Memory B cell (primary cell): ENCODE results near the gene GRK1.

Experiments
- ATAC-seq: fragments of 150-1000 bp; cut with Tn5 transposase; 2 replicates; pipeline ENCODE4 v1.10.0; 2021; ENCODE audit warnings: low read depth, mild to moderate bottlenecking, moderate library complexity
- DNase-seq, 2 donors: peaks; one replicate each; pipeline ENCODE4 v3.0.0; 2022; ENCODE audit warnings: low spot score in 2 of 2
- H3K27ac Mint-ChIP-seq: one replicate; pipeline ENCODE4 v1.8.0; 2022; ENCODE audit warnings: mild to moderate bottlenecking, moderate library complexity, mixed read lengths
- H3K27me3 Mint-ChIP-seq: one replicate; pipeline ENCODE4 v1.8.0; 2022; ENCODE audit warnings: mixed read lengths
- H3K36me3 Mint-ChIP-seq: one replicate; pipeline ENCODE4 v1.8.0; 2022; ENCODE audit warnings: mild to moderate bottlenecking, mixed read lengths
- H3K4me1 Mint-ChIP-seq: one replicate; pipeline ENCODE4 v1.8.0; 2022; ENCODE audit warnings: mixed read lengths
- H3K4me3 Mint-ChIP-seq: one replicate; pipeline ENCODE4 v1.8.0; 2022; ENCODE audit warnings: mild to moderate bottlenecking, moderate library complexity, mixed read lengths
- H3K9me3 Mint-ChIP-seq: one replicate; pipeline ENCODE4 v1.8.0; 2022; ENCODE audit warnings: mixed read lengths

Gene GRK1

DNA sequence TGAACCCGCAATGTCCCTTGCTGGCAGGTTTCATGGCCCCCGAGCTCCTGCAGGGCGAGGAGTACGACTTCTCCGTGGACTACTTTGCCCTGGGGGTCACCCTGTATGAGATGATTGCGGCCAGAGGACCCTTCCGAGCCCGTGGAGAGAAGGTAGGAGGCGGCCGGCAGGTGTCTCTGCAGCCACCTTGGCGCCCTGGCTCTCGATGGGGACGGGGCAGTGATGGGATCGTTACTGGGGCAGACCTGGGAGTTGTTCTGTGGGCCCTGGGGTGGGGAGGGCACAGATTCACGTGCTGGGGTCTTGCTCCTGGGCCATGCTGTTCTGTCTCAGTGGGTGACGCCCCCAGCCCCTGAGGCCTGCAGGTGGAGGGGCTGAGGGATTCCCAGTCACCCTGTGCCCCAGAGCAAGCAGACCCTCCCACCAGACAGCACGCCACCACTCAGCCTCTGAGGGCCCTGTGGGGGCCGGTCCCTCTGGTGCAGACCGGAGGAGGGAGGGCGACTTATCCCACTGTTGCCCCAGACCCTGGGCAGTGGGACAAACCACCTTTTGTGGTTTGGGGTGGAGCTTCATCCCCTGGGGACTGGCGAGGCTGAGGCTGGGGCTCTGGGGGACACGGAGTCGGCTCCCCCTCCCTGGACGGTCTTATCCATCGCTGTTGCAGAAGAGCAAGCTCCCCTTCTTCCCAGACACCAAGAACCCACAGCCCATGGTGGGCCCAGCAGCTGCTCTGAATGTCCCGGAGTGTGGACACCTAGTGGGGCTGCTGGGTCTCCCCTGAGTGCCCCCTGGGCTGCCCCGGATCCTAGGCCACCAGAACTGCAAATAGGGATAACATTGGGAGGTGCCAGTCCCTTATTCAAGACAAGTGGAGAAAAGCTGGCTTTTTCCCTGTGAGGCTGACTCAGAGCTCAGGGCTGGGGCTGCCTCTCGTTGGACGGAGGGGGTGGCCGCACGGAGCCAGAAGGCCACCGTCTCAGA is 64.5 kb downstream of the GRK1 start:
- Mint-ChIP-seq H3K27ac (no peak overlapping the region), H3K27me3 (peaks cover 2% of the 10 kb centered on the region), H3K36me3 (no peaks in the 10 kb centered on the region), H3K9me3 (no peaks in the 10 kb centered on the region), H3K4me3 (no peak overlapping the region), H3K4me1 (no peaks in the 10 kb centered on the region)
- ATAC-seq, result no peak
- DNase-seq, result no peak

DNA sequence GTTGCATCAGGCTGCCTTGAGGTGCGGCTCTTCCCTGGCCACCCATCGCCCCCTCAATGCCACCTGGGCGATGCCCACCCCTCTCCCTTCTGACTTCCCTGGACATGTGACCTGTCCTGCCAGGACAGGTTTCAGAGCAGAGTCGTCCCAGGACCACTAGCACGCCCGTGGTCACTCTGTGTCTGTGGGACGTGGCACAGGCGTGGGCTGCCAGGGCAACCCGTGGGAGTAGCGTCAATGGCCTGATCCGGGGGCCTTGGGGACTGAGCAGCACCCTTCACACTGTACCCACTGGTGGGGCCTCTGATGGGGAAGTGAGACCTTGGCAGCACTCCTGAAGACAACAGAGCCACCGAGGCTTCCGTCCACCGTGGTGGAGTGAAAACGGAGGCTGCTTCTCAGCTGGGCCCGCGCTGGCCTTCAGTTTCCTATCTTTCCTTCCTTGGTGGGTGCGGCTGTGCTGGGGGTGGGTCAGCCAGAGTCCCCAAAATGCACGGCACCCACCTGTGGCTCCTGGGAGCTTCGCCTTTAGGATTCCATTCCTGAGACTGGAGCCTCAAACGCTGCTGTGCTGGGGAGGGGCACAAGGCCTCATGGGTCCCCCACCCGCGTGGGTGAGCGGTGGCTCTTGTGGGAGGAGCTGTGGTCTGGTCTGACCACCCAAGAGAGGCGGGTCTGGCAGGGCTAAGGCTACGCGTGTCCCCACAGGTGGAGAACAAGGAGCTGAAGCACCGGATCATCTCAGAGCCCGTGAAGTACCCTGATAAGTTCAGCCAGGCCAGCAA is 65.3 kb downstream of the GRK1 start:
- Mint-ChIP-seq H3K4me3 (no peak overlapping the region), H3K4me1 (no peaks in the 10 kb centered on the region), H3K9me3 (no peaks in the 10 kb centered on the region), H3K27ac (no peak overlapping the region), H3K36me3 (no peaks in the 10 kb centered on the region), H3K27me3 (peaks cover 2% of the 10 kb centered on the region)
- ATAC-seq, result peak; percentile 67
- DNase-seq, result no peak

DNA sequence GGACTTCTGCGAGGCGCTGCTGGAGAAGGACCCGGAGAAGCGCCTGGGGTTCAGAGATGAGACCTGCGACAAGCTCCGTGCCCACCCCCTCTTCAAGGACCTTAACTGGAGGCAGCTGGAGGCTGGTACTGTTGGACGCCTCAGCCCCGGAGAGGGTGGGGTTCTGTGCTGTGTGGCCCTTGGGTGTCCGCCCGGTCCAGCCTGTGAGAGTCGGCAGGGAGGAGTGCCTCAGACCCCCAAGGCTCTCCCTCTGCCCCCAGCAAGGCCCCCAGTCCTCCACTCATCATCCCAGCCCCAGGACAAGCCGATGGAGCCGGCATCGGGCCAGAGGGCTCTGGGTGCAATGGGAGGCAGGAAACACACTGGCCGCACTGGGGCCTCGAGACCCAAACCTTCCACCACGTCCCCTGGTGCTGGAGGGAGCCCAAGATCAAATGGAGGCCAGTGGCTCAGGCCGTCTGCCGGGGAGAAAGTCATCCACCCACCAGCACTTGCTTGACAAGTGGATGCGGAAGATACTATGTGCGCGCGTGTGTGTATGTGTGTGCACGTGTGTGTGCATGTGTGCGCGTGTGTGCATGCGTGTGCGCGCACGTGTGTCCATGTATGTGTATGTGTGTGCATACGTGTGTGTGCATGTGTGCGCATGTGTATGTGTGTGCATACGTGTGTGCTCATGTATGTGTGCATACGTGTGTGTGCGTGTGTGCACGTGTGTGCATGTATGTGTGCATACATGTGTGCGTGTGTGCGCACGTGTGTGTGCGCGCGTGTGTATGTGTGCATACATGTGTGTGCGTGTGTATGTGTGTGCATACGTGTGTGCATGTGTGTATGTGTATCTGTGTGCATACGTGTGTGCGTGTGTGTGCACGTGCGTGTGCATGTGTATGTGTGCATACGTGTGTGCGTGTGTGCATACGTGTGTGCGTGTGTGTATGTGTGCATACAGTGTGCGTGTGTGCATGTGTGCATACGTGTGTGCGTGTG is 66.2 kb downstream of the GRK1 start:
- Mint-ChIP-seq H3K36me3 (peaks cover 2% of the 10 kb centered on the region), H3K27me3 (peaks cover 6% of the 10 kb centered on the region), H3K9me3 (no peaks in the 10 kb centered on the region), H3K4me1 (no peaks in the 10 kb centered on the region), H3K4me3 (no peak overlapping the region), H3K27ac (no peak overlapping the region)
- DNase-seq (no peak), ATAC-seq (no peak)

DNA sequence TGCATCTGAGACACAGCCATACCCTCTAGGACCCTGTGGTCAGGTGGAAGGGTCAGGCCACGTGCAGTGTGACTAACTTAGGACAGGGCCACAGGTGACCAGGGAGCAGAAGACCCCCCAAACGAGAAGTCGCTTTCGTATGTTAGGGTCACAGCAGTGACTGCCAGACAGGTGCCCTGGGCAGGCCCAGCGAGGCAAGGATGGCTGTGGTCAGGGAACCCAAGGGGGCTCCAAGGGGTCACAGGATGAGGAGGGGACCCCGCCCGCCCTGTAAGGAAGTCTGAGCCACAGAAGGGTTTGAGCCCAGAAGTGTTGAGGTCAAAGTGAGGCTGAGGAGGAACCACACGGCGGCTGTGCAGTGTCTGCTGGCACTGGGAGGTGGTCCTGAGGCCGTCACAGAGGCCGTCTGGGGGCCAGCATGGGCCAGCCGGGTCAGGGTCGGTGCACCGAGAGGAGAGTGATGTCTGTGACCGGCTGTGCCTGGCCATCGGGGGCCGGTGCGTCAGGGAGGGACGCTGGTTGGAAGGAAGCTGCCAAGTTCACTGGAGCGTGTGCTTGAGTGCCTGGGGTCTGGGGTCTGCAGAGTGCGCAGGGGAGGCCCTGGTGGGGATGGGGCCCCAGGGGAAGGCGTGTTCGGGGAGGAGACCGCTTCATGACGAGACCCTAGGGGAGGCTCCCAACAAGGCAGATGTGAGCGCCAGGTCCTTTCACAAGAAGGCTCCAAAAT is 67.2 kb downstream of the GRK1 start:
- ATAC-seq, result no peak
- peaks cover 3% of the 10 kb centered on the region for H3K27me3 Mint-ChIP-seq
- no peaks in the 10 kb centered on the region for H3K9me3 Mint-ChIP-seq
- H3K27ac Mint-ChIP-seq, result no peak overlapping the region
- H3K36me3 Mint-ChIP-seq, result peaks cover 2% of the 10 kb centered on the region
- no peak for DNase-seq
- H3K4me3 Mint-ChIP-seq, result no peak overlapping the region
- H3K4me1 Mint-ChIP-seq, result no peaks in the 10 kb centered on the region

DNA sequence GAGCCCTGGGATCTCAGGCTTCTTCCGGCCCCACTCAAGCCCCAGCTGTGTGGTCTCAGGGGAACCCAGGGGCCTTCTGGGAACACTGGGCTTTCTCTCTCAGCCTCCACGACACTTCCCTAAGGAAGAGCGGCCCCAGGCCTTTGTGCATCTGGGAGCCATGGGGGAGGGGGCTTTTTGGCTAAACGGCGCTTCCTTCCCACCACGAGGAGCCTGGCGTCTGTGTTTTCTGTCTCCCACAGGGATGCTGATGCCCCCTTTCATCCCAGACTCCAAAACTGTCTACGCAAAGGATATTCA is 67.8 kb downstream of the GRK1 start:
- no peak overlapping the region for H3K27ac Mint-ChIP-seq
- peaks cover 7% of the 10 kb centered on the region for H3K27me3 Mint-ChIP-seq
- peaks cover 2% of the 10 kb centered on the region for H3K36me3 Mint-ChIP-seq
- no peak for ATAC-seq
- H3K4me3 Mint-ChIP-seq, result no peak overlapping the region
- no peaks in the 10 kb centered on the region for H3K9me3 Mint-ChIP-seq
- no peaks in the 10 kb centered on the region for H3K4me1 Mint-ChIP-seq
- no peak for DNase-seq

DNA sequence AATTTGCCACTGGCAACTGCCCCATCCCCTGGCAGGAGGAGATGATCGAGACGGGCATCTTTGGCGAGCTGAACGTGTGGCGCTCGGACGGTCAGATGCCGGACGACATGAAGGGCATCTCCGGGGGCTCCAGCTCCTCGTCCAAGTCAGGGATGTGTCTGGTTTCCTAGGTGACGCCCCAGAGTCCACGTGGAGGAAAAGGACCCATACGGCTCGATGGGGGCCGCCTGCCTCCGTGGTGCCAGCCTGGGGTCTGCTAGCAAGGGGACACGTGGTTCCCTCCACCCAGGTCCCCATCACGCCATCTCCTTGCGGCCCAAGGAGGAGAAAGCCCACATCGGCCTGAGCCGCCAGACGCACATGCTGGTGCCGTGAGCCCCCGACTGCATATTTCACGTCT is 68.2 kb downstream of the GRK1 start:
- Mint-ChIP-seq H3K4me1 (no peaks in the 10 kb centered on the region), H3K27me3 (peaks cover 11% of the 10 kb centered on the region), H3K9me3 (no peaks in the 10 kb centered on the region), H3K27ac (no peak overlapping the region), H3K4me3 (no peak overlapping the region), H3K36me3 (peaks cover 2% of the 10 kb centered on the region)
- ATAC-seq, result no peak
- no peak for DNase-seq

DNA sequence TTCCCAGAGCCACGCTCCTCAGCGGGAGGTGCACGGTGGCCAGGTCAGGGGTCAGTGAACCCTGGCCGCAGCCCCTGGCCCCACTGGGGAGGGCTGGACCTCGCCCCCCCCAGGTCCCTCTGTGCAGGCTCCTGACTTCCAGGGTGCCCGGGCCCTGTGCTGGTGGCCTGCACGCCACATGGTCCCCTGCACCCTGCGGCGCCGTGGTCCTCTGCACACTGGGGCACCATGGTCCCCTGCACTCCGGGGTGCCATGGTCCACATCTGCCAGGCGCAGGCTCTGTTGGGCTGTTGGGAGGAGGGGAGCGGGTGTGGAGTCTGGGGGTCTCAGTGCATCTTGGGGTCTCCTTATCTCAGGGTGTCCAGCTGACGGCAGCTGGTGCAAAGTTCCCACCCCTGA is 68.7 kb downstream of the GRK1 start:
- Mint-ChIP-seq H3K27ac (no peak overlapping the region), H3K4me3 (no peak overlapping the region), H3K36me3 (peaks cover 2% of the 10 kb centered on the region), H3K27me3 (peaks cover 13% of the 10 kb centered on the region), H3K4me1 (no peaks in the 10 kb centered on the region), H3K9me3 (no peaks in the 10 kb centered on the region)
- ATAC-seq (no peak), DNase-seq (no peak)

DNA sequence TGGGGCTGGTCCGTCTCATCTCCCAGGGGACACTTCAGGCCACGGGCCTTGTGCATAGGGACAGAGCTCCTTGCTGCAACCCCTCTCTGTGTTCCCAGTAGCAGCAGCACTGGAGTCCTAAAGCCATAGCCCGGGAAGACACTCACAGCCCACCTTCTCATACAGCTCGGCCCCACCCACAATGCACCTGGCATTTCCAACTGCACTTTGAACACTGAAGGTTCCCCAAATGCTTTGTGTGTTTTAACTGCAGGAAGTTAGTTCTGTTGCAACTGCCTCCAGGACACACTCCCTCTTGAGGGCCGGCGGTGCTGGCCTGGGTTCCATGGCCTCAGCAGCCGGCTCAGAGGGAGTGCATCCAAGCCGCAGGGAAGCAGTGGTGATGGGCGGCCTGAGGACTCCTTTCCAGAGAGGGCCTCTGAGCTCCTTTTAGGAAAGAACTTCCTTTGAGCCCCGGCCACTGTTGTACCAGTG is 69.3 kb downstream of the GRK1 start:
- Mint-ChIP-seq H3K27me3 (peaks cover 16% of the 10 kb centered on the region), H3K36me3 (peaks cover 2% of the 10 kb centered on the region)
- ATAC-seq, result no peak

DNA sequence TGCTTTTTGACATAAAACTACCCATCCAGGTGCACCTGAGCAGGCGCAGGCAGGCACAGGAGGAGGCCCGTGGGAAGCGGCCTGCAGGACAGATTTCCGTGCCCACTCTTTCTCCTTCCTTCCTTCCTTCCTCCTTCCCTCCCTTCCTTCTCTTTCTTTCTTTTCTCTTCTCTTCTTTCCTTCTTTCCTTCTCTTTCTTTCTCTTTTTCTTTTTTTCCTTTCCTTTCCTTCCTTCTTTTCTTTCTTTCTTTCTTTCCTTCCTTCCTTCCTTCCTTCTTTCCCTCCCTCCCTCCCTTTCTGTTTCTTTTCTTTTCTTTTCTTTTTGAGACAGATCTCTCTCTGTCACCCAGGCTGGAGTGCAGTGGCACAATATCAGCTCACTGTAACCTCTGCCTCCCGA is 70.8 kb downstream of the GRK1 start:
- Mint-ChIP-seq H3K4me1 (peaks cover 3% of the 10 kb centered on the region), H3K4me3 (no peak overlapping the region), H3K36me3 (peaks cover 2% of the 10 kb centered on the region), H3K9me3 (no peaks in the 10 kb centered on the region), H3K27me3 (peaks cover 16% of the 10 kb centered on the region), H3K27ac (no peak overlapping the region)
- ATAC-seq, result no peak
- DNase-seq, result no peak

More for the DNA sequence above, 69.3 kb downstream of the GRK1 start:
- peaks cover 2% of the 10 kb centered on the region for H3K4me1 Mint-ChIP-seq
- H3K4me3 Mint-ChIP-seq, result no peak overlapping the region
- H3K9me3 Mint-ChIP-seq, result no peaks in the 10 kb centered on the region
- DNase-seq, result no peak
- no peak overlapping the region for H3K27ac Mint-ChIP-seq

DNA sequence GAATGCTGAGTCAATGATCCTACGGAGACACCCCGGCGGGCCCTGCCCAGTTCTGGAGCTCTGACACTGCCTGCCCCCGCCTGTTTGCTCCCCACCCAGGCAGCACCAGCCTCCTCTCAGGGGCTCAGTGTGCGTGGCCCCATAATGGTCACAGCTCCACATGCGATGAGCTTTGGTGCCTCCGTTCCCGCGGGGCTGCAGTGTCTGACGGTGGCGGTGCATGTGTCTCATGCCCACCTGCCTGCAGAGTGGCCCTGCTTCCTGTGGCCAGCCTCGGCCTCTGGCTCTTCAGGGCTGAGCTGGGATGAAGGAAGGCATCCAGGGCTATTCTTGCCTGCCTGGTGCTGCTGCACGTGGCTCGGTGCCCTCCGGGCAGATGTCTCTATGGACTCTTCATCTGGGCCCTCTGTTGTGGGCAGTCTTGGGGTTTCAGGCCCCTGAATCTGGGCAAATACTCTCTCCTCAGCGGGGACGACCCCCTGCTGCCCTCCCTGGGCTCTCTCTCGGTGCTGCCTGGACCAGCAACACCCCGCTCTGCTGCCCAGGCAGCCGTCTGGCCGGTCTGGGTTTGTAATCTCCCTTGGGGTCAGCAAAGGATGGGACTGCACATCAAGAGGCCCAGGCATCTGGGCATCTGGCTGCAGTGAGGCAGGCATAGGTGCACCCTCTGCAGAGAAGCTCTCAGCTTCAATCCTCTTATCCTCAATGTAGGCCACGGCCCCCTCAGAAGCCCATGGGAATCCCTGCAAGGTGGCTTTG is 72.7 kb downstream of the GRK1 start:
- Mint-ChIP-seq H3K9me3 (no peaks in the 10 kb centered on the region), H3K27ac (no peak overlapping the region), H3K4me3 (no peak overlapping the region), H3K27me3 (peaks cover 20% of the 10 kb centered on the region), H3K36me3 (peaks cover 2% of the 10 kb centered on the region), H3K4me1 (peaks cover 3% of the 10 kb centered on the region)
- ATAC-seq, result no peak
- DNase-seq, result no peak

DNA sequence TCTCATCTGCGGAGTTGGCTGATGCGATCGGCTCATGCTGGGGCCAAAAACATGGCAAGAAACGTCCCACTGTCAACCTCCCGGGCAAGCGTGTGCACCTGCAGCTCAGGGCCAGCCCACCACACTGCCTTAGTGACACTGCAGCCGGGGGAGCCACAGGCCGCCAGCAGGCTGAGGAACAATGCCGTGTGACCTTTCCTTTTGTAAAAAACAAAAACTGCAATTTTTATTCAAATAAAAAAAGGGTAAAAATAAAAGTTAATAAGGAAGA is 73.2 kb downstream of the GRK1 start:
- peaks cover 23% of the 10 kb centered on the region for H3K27me3 Mint-ChIP-seq
- H3K36me3 Mint-ChIP-seq, result peaks cover 2% of the 10 kb centered on the region
- no peak for ATAC-seq
- no peaks in the 10 kb centered on the region for H3K9me3 Mint-ChIP-seq
- no peak overlapping the region for H3K27ac Mint-ChIP-seq
- H3K4me3 Mint-ChIP-seq, result no peak overlapping the region
- H3K4me1 Mint-ChIP-seq, result peaks cover 3% of the 10 kb centered on the region
- no peak for DNase-seq

DNA sequence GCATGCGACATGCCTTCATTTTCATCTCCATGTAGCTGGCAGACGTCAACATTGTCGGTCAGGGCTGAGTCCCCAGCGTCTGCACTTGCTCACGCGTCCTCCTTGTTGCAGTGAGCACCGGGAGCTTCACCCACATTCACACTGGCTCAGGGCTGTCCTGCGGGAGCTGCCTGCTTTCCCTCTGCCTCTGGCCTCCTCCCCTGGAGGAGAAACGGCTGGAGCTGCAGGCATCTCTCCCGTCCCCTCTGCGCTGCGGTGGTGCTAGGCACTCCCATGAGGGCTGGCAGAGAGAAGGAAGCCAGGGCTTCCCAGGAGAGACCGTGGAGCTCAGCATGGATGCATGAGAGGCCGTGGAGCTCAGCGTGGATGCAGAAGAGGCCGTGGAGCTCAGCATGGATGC is 73.6 kb downstream of the GRK1 start:
- peaks cover 2% of the 10 kb centered on the region for H3K36me3 Mint-ChIP-seq
- H3K9me3 Mint-ChIP-seq, result no peaks in the 10 kb centered on the region
- peaks cover 3% of the 10 kb centered on the region for H3K4me1 Mint-ChIP-seq
- no peak for ATAC-seq
- DNase-seq, result no peak
- no peak overlapping the region for H3K27ac Mint-ChIP-seq
- H3K27me3 Mint-ChIP-seq, result peaks cover 23% of the 10 kb centered on the region
- no peak overlapping the region for H3K4me3 Mint-ChIP-seq

DNA sequence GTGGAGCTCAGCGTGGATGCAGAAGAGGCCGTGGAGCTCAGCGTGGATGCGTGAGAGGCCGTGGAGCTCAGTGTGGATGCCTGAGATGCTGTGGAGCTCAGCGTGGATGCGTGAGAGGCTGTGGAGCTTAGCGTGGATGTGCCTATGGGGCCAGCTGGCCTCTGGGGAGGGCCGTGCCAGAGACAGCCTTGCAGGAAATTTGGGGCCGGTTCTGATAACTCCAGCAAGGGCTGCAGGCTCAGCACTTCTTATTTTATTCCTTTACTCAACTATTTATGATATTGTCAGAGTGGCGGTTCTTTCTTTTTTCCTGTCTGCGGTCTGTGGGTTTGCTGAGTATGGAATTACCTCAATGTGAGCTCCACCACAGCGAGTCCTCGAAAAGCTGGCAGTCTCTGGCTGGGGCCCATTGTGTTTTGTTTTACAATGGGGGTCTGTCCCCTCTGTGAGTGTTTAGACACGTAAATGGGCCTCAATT is 74.2 kb downstream of the GRK1 start:
- no peak for ATAC-seq
- Mint-ChIP-seq H3K36me3 (peaks cover 2% of the 10 kb centered on the region), H3K27me3 (peaks cover 23% of the 10 kb centered on the region), H3K27ac (no peak overlapping the region), H3K4me1 (peaks cover 3% of the 10 kb centered on the region), H3K9me3 (no peaks in the 10 kb centered on the region), H3K4me3 (no peak overlapping the region)
- no peak for DNase-seq
